WERI-Rb-1 (cell line): Measurements from ENCODE around the gene ANXA2R.
"Not testable (repeated sequence)": the region's sequence is repeated elsewhere in the genome, so short reads cannot be mapped to it uniquely, and the experiment has no call there.

Experiments
- DNase-seq: peaks from one replicate; pipeline ENCODE4 v3.0.0-alpha.2; 2020
- H3K27ac ChIP-seq: fragments of 250-450 bp; sonication (Bioruptor Pico); 2 replicates; pipeline ENCODE4 v1.5.1; 2020; ENCODE audit warnings: mild to moderate bottlenecking, moderate library complexity
- H3K27me3 ChIP-seq: fragments of 250-450 bp; sonication (Bioruptor Pico); 2 replicates; pipeline ENCODE4 v1.5.1; 2021; ENCODE audit warnings: mild to moderate bottlenecking, low read depth, moderate library complexity; ENCODE audit not compliant: insufficient read depth, severe bottlenecking
- H3K36me3 ChIP-seq: fragments of 250-450 bp; sonication (Bioruptor Pico); 2 replicates; pipeline ENCODE4 v1.5.1; 2020; ENCODE audit warnings: mild to moderate bottlenecking, moderate library complexity
- H3K4me3 ChIP-seq: 2 replicates; pipeline ENCODE4 v1.5.1; 2011; ENCODE audit warnings: low read depth, mild to moderate bottlenecking, control low read depth, low read length
- H3K9me3 ChIP-seq: fragments of 250-450 bp; sonication (Bioruptor Pico); 2 replicates; pipeline ENCODE4 v1.5.1; 2021; ENCODE audit warnings: mild to moderate bottlenecking, moderate library complexity; ENCODE audit not compliant: severe bottlenecking
- TF ChIP-seq, protein P1 (sequence below): IDR thresholded peaks from 2 replicates; pipeline ENCODE4 v1.5.1; 2011; ENCODE audit warnings: low read depth, mild to moderate bottlenecking, control low read depth, inconsistent platforms, low read length

ANXA2R gene

DNA sequence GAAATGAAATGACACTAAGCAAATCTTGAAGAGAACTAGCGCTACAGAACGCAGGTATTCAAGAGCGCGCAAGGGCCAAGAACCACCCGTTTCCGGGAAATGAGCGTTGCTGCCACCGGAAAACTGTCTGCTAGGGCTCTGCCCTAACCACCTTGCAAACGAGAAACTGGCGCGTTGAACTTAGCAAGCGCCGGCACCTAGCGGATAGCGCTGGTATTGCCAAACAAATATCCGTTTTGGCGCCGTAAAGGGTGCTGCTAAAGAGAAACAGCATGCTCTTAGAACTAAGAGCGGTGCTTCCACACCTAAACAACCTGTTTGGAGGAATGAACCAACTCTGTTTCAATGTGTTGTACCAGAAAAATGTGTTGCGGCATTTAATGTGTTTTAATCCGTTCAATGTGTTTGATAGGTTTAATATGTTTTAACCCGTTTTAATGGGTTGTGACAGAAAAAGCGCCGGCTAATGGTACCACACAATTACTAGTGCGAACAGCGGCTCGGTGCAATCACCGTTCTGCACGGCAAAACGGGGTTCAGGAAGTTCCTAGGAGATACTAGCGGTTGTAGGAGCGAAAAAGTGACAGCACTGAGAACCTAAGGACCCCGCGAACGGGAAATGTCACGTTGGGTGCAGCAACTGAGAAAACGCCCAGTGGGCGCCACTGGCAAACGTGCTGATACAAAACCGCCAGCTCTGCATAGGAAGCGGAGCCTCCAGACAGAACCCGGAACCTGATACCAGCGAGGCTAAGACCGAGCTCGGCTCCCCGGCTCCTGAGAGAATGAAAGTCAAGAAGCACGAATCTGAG is at the start of gene ANXA2R:
Gene ANXA2R, minus strand, starts transcription at position 33 of the 812 bp plus-strand sequence. CDS start 273 bp downstream, outside the sequence.
- H3K27ac ChIP-seq, result no peak within 1 kb of the TSS
- DNase-seq, result peak; percentile 80
- H3K36me3 ChIP-seq, result no peaks in the 10 kb centered on the region
- peak within 1 kb of the TSS; percentile 20; the same call in 1 of the 2 replicates for H3K4me3 ChIP-seq
- H3K9me3 ChIP-seq, result peaks cover 39% of the 10 kb centered on the region
- TF ChIP-seq, protein P1, sequence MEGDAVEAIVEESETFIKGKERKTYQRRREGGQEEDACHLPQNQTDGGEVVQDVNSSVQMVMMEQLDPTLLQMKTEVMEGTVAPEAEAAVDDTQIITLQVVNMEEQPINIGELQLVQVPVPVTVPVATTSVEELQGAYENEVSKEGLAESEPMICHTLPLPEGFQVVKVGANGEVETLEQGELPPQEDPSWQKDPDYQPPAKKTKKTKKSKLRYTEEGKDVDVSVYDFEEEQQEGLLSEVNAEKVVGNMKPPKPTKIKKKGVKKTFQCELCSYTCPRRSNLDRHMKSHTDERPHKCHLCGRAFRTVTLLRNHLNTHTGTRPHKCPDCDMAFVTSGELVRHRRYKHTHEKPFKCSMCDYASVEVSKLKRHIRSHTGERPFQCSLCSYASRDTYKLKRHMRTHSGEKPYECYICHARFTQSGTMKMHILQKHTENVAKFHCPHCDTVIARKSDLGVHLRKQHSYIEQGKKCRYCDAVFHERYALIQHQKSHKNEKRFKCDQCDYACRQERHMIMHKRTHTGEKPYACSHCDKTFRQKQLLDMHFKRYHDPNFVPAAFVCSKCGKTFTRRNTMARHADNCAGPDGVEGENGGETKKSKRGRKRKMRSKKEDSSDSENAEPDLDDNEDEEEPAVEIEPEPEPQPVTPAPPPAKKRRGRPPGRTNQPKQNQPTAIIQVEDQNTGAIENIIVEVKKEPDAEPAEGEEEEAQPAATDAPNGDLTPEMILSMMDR, result peak; percentile 76
- H3K27me3 ChIP-seq, result peaks cover 91% of the 10 kb centered on the region

DNA sequence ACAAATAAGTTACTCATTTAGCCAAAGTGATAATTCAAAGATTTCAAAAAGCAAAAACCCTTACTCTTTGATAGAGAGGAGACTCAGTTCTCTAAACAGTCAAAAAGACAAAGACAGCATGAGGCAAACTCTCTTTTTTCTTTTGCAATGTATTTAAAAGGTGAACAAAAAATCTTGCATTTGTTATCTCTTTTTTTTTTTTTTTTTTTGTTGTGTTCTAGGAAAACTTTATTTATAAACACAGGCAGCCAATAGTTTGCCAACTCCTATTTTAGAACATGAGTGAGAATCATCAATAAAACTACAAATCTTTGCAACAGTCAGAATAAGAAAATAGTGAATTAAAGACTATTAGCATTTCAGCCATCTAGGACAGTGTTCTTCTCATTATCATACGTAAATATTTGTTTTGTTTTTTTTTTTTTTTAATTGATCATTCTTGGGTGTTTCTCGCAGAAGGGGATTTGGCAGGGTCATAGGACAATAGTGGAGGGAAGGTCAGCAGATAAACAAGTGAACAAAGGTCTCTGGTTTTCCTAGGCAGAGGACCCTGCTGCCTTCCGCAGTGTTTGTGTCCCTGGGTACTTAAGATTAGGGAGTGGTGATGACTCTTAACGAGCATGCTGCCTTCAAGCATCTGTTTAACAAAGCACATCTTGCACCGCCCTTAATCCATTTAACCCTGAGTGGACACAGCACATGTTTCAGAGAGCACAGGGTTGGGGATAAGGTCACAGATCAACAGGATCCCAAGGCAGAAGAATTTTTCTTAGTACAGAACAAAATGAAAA is 46.2 kb upstream of the ANXA2R start:
- DNase-seq, H3K27me3 ChIP-seq, H3K36me3 ChIP-seq, H3K4me3 ChIP-seq, H3K27ac ChIP-seq, H3K9me3 ChIP-seq: not testable (repeated sequence)

GRCh38 chr5:43085453-43085852 is 45.3 kb upstream of the ANXA2R start:
- Histone ChIP-seq H3K27ac (no peak overlapping the region), H3K27me3 (no peaks in the 10 kb centered on the region), H3K4me3 (no peak overlapping the region), H3K36me3 (no peaks in the 10 kb centered on the region), H3K9me3 (peaks cover 8% of the 10 kb centered on the region)
- TF ChIP-seq, protein P1, result no peak
- DNase-seq, result no peak

DNA sequence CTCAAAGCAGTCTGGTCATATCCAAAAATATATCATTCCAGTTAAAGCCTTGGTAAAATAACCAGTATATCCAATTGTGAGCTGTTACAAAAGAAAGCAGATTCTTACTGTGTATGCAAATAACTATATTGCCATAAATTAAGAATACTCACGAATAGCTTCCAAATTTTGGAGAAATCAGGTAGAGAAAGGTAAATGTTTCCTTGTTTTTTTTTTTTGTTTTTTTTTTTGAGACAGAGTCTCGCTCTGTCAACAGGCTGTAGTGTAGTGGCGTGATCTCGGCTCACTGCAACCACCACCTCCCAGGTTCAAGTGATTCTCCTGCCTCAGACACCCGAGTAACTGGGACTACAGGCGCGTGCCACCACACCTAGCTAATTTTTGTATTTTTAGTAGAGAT is 44.3 kb upstream of the ANXA2R start:
- not testable (repeated sequence) for H3K36me3 ChIP-seq, H3K4me3 ChIP-seq, H3K9me3 ChIP-seq, DNase-seq, H3K27me3 ChIP-seq, H3K27ac ChIP-seq

- not testable (repeated sequence) for H3K4me3 ChIP-seq, H3K27ac ChIP-seq, DNase-seq, H3K27me3 ChIP-seq, H3K36me3 ChIP-seq, H3K9me3 ChIP-seq
These were observed 41.2 kb upstream of the ANXA2R start for GRCh38 chr5:43081345-43081744.

- no peak overlapping the region for H3K4me3 ChIP-seq
- no peaks in the 10 kb centered on the region for H3K9me3 ChIP-seq
- DNase-seq, result no peak
- H3K27ac ChIP-seq, result no peak overlapping the region
- no peaks in the 10 kb centered on the region for H3K27me3 ChIP-seq
- TF ChIP-seq, protein P1, result no peak
- no peaks in the 10 kb centered on the region for H3K36me3 ChIP-seq
These were observed 38.8 kb upstream of the ANXA2R start for GRCh38 chr5:43078956-43079355.

- DNase-seq, H3K9me3 ChIP-seq, H3K27me3 ChIP-seq, H3K4me3 ChIP-seq, H3K36me3 ChIP-seq, H3K27ac ChIP-seq: not testable (repeated sequence)
These were observed 37.5 kb upstream of the ANXA2R start for GRCh38 chr5:43077446-43078191.
